Colonic mucosa (tissue), 4 donors: Measurements from ENCODE around the gene ABCD2. TPM values are rescaled to one million over a fixed set of nuclear protein-coding genes. Genes with fewer than 3 reads are reported as not detected.
"Not testable (repeated sequence)": the region's sequence is repeated elsewhere in the genome, so short reads cannot be mapped to it uniquely, and the experiment has no call there.

ENCODE experiments used
- DNase-seq: peaks from one replicate; pipeline ENCODE4 v3.0.0-alpha.2; 2020
- H3K27ac ChIP-seq: fragments of 200-600 bp; one replicate; pipeline ENCODE4 v1.8.0; 2021
- H3K27me3 ChIP-seq: fragments of 200-600 bp; one replicate; pipeline ENCODE4 v1.8.0; 2021
- H3K36me3 ChIP-seq: fragments of 200-600 bp; one replicate; pipeline ENCODE4 v1.8.0; 2021
- H3K4me1 ChIP-seq: fragments of 200-600 bp; one replicate; pipeline ENCODE4 v1.8.0; 2021; ENCODE audit warnings: mild to moderate bottlenecking
- H3K4me3 ChIP-seq: fragments of 200-600 bp; one replicate; pipeline ENCODE4 v1.8.0; 2021
- H3K9ac ChIP-seq, 2 donors: one replicate each; pipeline ENCODE4 v1.7.0; 2013; ENCODE audit warnings: control low read depth in 2 of 2, low read depth in 2 of 2, low read length in 2 of 2
- H3K9me3 ChIP-seq: fragments of 200-600 bp; one replicate; pipeline ENCODE4 v1.8.0; 2021
- intact Hi-C: fragments of 100-400 bp; cut with DNase I; formaldehyde crosslinking; loops from one replicate; pipeline ENCODE4 v1.14.1; 2022
- total RNA-seq, 2 donors: library from RNA; stranded (reverse); fragmentation: NEBNext Ultra II Directional in 1 of 2; extraction: Animal tissue kit (Norgen Biotek cat#: 25700) in 1 of 2; gene quantifications; one replicate each; pipeline ENCODE4 v1.2.1, GENCODE V29; 2021
- TF ChIP-seq, protein P1 (sequence below): fragments of 200-600 bp; IDR thresholded peaks from one replicate; pipeline ENCODE4 v1.8.0; 2022; ENCODE audit warnings: antibody characterized with exemption, mild to moderate bottlenecking
- donor health status: healthy.
- donor health status: DM: no; HTN: no; CAD: no.
- donor health status: DM: no; HTN: no; CAD: no.

ABCD2 gene
- total RNA-seq, 2 donors from 2014 or later, result 0.17 to 0.19 TPM

DNA sequence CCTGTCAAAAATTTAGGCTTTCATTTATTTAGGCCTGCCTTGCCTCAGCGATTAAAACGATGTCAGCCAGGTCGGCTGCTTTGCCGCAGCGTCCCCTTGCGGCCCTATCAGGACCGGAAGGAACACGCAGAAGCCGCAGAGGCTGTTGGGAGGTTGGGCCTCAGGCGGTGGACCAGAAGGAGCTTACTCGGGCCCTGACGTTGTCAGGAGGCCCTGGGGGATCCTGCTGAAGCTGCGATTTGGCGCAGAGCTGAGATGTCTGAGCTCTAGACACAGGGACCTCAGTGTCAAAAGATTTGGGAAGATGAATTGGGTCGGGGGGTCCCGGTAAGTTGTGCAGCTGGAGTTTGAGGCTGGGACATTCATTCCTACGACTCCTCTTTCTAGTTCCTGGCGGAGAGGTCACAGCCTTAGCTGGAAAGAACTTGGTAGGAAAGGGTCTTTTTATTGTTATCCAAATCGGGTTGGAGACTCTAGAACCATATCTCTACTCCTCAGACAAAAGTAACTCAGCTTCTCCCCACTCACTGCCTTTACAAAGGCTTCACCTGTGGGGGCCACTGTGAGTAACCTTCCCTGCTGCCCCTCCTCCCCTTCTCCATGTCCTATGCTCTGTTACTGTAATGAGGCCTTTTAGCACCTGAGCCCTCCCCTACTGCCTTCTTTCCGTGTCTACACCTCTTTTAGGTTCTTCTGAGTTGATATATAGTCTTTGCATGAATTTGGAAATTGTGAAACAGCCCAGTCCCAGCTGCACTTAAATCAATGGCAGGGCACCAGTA lies 6.6 kb upstream of the ABCD2 start:
- TF ChIP-seq, protein P1, sequence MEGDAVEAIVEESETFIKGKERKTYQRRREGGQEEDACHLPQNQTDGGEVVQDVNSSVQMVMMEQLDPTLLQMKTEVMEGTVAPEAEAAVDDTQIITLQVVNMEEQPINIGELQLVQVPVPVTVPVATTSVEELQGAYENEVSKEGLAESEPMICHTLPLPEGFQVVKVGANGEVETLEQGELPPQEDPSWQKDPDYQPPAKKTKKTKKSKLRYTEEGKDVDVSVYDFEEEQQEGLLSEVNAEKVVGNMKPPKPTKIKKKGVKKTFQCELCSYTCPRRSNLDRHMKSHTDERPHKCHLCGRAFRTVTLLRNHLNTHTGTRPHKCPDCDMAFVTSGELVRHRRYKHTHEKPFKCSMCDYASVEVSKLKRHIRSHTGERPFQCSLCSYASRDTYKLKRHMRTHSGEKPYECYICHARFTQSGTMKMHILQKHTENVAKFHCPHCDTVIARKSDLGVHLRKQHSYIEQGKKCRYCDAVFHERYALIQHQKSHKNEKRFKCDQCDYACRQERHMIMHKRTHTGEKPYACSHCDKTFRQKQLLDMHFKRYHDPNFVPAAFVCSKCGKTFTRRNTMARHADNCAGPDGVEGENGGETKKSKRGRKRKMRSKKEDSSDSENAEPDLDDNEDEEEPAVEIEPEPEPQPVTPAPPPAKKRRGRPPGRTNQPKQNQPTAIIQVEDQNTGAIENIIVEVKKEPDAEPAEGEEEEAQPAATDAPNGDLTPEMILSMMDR, result no peak
- H3K9me3 ChIP-seq, result no peaks in the 10 kb centered on the region
- no peak for DNase-seq
- no peak overlapping the region for H3K4me3 ChIP-seq
- intact Hi-C loops, result no loop called here
- H3K9ac ChIP-seq, result no peak overlapping the region
- no peaks in the 10 kb centered on the region for H3K4me1 ChIP-seq
- H3K27me3 ChIP-seq, result no peaks in the 10 kb centered on the region
- no peak overlapping the region for H3K27ac ChIP-seq
- no peaks in the 10 kb centered on the region for H3K36me3 ChIP-seq

GRCh38 chr12:39623919-39624318 lies 4.3 kb upstream of the ABCD2 start:
- Histone ChIP-seq H3K4me3 (no peak overlapping the region), H3K27me3 (no peaks in the 10 kb centered on the region), H3K4me1 (no peaks in the 10 kb centered on the region), H3K9me3 (no peaks in the 10 kb centered on the region), H3K36me3 (no peaks in the 10 kb centered on the region), H3K27ac (no peak overlapping the region), H3K9ac (no peak overlapping the region)
- intact Hi-C loops, result no loop called here
- no peak for DNase-seq
- TF ChIP-seq, protein P1, result no peak

GRCh38 chr12:39623160-39623559 lies 3.6 kb upstream of the ABCD2 start:
- H3K27me3 ChIP-seq, H3K9ac ChIP-seq, H3K4me3 ChIP-seq, DNase-seq, H3K36me3 ChIP-seq, H3K27ac ChIP-seq, intact Hi-C loops, H3K9me3 ChIP-seq, H3K4me1 ChIP-seq: not testable (repeated sequence)

DNA sequence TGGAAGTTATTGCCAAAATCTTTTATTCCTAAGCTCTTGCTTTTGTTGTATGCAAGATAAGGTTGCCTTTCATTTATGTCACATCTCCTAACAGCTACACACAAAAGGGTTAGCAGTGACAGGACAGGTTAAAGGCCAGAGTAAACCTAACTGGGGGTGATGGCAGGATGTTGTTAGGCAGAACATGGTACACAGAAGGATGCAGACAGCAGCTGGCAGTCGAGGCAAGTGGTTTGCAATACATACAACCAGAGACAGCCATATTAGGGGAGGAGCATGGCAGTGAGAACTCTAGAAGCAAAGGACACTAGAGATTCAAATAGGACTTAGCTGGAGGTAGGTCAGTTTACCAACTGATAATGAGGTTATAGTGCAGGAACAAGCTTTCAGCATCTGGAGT lies 2.7 kb upstream of the ABCD2 start:
- no peak overlapping the region for H3K9ac ChIP-seq
- H3K4me3 ChIP-seq, result no peak overlapping the region
- no peaks in the 10 kb centered on the region for H3K4me1 ChIP-seq
- intact Hi-C loops, result no loop called here
- H3K27me3 ChIP-seq, result no peaks in the 10 kb centered on the region
- no peak for DNase-seq
- TF ChIP-seq, protein P1, result no peak
- no peaks in the 10 kb centered on the region for H3K9me3 ChIP-seq
- no peak overlapping the region for H3K27ac ChIP-seq
- H3K36me3 ChIP-seq, result no peaks in the 10 kb centered on the region

GRCh38 chr12:39621670-39622069 lies 2.1 kb upstream of the ABCD2 start:
- H3K9ac ChIP-seq, result no peak overlapping the region

More at GRCh38 chr12:39621670-39622069, 2.1 kb upstream of the ABCD2 start:
- Histone ChIP-seq H3K9me3 (no peaks in the 10 kb centered on the region), H3K36me3 (no peaks in the 10 kb centered on the region), H3K4me3 (no peak overlapping the region), H3K27me3 (no peaks in the 10 kb centered on the region), H3K4me1 (no peaks in the 10 kb centered on the region), H3K27ac (no peak overlapping the region)
- no peak for DNase-seq
- TF ChIP-seq, protein P1, result no peak
- intact Hi-C loops, result no loop called here
